ENCODE results near the gene MACIR.
"Not testable (repeated sequence)": the region's sequence is repeated elsewhere in the genome, so short reads cannot be mapped to it uniquely, and the experiment has no call there.

MACIR gene, protein sequence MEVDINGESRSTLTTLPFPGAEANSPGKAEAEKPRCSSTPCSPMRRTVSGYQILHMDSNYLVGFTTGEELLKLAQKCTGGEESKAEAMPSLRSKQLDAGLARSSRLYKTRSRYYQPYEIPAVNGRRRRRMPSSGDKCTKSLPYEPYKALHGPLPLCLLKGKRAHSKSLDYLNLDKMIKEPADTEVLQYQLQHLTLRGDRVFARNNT

DNA sequence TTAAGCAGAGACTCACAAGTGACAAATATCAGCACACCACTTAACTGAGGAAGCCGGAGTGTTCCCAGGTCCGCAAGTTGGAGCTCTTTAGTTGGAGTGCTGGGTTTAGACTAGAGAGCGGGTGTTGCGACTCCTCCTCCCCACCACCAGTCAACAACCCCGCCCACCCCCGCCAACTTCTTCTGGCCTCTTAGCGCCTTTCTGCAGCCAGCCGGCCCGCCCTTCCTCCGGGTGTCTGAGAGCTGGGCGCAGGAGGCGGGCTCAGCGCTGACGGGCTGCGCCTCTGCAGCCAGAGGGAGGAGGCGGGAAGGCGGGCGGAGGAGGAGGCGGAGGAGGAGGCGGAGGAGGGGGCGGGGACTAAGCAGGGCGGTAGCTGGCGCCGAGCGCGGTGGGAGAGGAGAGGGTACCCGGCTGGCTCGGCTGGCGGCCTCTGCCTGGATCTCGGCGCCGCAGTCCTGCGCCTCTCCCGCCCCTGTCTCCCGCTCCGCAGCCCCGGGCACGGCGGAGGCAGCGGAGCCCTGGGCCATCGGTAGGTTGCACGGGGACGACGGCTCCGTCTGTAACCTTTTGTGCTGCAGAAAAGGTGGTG lies at the start of gene MACIR:
Gene MACIR, plus strand, starts transcription at position 396 of the 589 bp plus-strand sequence. CDS start 17,157 bp downstream, outside the sequence.
- peak; percentile 93 for DNase-seq (ENCODE audit: low spot score)

- no peak for DNase-seq (ENCODE audit: low spot score)
Observed at GRCh38 chr5:103209065-103209464, 49.5 kb upstream of the MACIR start.

DNA sequence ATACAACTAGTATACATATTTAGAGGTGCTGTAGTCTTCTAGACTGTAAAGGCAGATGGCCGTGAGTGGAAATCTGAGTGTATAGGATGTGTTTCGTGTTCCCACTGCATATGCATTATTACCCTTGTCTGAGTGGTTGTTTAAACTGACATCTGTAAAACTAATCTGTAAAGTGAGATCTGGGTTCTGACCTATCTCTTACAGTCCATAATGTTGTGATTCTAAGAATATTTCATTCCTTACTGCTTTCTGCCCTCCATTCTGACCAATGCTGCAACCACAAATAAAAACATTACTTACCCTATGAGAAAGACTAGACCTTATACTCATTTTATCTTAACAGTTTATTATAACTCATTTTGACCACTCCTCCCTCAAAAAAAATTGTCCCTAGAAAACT lies 47.6 kb upstream of the MACIR start:
- no peak for DNase-seq (ENCODE audit: low spot score)

DNA sequence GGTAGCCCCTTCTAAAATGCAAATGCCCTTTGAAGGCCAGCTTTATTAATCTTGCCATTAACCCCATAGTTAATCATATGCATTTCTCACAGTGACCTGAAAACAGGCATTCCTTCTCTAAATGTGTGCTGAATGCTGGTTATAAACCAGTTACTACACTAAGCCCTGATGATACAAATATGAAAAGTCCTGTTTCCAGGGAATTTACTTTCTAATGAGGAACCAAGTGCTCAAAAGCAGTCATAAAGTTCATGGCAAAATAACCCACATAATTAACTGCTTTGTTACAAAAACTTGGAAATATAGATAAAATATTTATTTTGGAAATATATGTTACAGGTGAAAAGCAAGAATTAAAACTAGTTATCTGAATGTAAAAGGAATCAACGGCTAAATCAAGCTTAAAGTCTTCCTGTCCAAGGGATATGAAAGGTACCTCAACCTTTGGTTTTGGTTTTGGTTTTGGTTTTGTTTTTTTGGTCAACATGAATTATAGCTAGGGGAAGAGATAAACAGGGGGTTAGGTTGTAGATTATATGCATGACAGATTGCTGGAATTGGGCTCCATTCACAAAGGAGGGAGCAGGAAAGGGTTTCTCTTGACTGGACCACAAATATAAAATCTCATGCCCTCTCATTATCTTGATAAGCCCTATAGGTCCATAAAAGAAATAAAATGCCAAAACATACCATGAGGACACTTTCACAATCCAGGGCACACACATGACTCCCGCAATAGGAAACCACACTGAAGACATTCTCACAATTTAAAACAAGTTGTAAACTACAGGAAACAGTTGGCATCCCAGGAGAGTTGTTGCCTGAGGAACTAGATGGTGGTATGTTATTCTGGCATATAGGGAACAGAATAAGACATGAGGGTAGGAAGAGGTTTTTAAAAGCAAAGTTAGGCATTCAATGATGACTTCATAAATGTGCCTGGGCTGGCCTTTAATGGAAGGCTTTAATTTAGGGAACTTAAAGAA lies 46.7 kb upstream of the MACIR start:
- no peak for DNase-seq (ENCODE audit: low spot score)

DNA sequence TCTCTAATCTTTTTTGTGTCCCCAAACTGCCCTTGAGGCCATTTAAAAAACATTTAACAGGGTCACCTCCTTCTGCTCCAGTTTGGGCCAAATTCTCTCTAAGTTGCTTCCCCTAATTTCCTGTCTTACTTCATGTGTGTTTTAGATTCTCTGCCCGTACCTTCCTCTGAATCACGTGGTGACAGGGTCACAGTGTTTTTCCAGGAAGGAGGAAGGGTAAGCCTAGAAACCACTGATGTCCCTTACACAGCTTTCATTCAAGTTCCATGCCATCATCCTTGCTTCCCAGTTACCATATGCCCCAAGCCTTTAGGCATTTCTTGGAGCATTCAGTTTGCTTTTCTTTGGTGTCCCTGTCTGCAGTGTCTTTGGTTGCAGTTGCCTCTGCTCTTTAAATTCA lies 42.4 kb upstream of the MACIR start:
- DNase-seq (ENCODE audit: low spot score), result no peak

DNA sequence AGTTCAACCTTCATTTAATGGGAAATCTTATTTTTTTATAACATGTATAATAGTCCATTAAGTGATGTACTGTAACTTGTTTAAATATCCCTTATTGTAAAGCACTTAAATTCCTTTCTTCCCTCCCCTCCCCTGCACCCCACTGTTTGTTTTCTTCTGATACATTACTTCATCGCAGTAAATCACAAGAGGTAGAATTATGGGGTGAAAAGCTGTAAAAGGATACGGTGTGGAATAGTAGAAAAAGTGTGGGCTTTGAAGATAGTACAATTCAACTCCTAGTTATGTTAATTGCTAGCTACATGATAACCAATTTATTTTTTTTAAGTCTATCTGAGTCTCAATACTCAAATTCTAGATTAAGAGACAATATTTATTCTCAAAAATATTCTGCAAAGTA lies 41.9 kb upstream of the MACIR start:
- DNase-seq (ENCODE audit: low spot score), result no peak

GRCh38 chr5:103217101-103217500 lies 41.5 kb upstream of the MACIR start:
- DNase-seq (ENCODE audit: low spot score), result no peak

DNA sequence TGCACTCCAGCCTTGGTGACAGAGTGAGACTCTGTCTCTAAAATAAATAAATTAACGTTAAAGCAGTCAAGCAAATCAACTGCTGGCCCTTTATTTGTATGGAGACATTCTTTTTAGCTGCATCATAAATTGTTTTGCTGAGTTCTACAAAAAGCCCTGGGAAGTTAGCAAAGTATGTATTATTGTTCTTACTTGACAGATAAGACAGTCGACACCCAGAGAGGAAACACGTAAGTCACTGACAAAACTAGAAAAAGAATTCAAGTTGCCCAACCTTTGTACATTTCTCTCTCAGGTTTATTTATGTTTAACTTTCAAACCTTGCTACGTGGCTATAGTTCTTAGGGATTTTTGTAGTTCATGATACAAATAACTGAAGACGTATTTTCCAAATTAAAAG lies 40.4 kb upstream of the MACIR start:
- DNase-seq (ENCODE audit: low spot score), result no peak

GRCh38 chr5:103219074-103219473 lies 39.5 kb upstream of the MACIR start:
- DNase-seq (ENCODE audit: low spot score), result not testable (repeated sequence)

DNA sequence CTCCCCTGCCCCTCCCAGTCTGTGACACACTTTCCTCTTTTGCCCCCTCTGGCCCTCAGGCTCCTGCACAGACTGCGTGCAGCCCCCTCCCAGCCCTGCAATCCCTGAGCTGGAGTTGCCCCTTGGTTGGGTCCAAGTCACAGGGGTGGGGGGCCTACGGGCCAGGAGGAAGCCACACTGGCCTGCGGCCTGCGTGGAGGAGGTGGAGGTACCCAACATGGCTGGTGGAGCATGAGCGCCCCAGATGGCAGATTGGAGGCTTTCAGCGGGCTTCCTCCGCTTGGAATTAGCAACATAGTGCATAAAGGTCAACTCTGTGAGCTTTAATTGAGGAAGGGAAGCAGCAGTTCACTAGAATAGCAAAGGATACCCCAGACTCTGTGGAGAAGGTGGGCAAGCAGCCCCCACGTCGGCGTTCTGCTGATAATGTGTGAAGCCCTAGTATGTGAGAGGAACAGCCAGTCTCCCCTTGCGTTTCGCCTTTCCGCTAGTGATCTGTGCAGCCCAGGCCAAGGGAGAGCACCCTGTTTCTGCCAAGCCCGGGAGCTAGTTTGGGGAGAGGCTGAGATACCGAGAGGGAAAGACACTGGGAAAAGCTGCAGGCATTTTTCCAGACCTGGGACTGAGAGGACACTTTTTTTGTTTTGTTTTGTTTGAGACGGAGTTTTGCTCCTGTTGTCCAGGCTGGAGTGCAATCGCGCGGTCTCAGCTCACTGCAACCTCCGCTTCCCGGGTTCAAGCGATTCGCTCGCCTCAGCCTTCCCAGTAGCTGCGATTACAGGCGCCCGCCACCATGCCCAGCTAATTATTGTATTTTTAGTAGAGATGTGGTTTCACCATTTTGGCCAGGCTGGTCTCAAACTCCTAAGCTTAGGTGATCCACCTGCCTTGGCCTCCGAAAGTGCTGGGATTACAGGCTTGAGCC lies 35.3 kb upstream of the MACIR start:
- DNase-seq (ENCODE audit: low spot score), result no peak

DNA sequence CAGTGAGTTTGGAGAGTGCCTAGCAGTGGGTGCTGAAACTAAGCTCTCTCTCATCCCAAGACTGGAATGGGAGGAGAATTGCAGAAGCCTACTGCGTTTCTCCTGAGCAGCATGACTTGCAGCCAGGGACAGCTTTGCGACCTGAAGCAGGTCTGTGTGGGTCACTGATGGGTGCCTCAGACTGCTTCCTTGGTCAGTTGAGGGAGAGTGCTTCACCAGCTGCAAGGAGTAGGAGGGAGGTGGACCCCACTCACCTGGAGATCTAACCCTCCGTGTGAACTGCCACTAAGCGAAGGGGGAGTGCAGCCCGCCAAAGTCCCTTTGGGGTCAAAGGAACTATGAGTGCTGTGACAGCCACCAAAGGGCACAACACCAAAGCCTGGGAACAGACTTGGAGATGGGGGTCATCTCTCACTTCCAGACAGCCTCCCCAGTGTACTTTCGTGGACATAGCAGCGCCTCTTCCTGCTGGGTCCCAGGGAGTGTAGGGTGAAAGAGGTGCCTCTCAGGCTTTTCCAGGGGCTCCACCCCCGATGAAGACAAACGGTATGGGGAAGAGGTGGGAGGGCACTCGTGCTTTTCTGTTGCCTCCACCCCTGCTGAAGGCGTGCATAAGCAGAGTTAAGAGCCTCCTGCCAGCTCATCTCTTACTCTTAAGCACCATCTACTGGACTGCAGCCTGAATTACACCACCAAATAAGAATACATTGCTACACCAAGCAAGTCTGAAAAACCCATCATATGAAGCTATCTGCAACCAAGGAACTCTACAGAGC lies 34.3 kb upstream of the MACIR start:
- DNase-seq (ENCODE audit: low spot score), result peak; percentile 58

- no peak for DNase-seq (ENCODE audit: low spot score)
Observed at GRCh38 chr5:103224894-103225246, 33.7 kb upstream of the MACIR start.

GRCh38 chr5:103228061-103228460 lies 30.5 kb upstream of the MACIR start:
- DNase-seq (ENCODE audit: low spot score), result no peak

GRCh38 chr5:103228588-103228987 lies 30.0 kb upstream of the MACIR start:
- DNase-seq (ENCODE audit: low spot score), result no peak

DNA sequence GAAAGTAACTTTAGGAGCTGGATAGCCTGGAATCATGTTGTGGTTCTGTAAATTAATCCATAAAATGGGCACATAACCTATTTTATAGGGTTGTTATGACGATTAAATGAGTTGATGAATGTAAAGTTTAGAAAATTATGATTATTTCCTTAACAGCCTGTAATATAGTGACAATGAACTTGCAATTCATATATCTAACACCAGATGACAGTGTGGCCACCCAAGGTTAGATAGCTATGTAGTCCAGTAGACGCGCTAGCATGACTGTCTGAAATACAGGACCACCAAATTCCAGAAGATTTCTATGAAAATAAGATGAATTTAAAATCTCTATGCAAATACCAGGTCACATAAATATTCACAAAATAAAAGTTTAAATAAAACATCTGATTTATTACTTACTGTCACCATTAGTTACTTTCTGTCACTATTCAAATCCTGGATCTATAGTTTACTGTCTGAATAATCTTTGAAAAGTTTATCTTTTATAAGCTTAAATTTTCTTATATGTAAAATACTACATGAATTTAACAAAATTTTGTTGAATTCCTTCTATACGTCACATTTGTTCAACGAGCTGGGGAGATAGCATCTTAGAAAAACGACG lies 26.1 kb upstream of the MACIR start:
- DNase-seq (ENCODE audit: low spot score), result peak; percentile 48

DNA sequence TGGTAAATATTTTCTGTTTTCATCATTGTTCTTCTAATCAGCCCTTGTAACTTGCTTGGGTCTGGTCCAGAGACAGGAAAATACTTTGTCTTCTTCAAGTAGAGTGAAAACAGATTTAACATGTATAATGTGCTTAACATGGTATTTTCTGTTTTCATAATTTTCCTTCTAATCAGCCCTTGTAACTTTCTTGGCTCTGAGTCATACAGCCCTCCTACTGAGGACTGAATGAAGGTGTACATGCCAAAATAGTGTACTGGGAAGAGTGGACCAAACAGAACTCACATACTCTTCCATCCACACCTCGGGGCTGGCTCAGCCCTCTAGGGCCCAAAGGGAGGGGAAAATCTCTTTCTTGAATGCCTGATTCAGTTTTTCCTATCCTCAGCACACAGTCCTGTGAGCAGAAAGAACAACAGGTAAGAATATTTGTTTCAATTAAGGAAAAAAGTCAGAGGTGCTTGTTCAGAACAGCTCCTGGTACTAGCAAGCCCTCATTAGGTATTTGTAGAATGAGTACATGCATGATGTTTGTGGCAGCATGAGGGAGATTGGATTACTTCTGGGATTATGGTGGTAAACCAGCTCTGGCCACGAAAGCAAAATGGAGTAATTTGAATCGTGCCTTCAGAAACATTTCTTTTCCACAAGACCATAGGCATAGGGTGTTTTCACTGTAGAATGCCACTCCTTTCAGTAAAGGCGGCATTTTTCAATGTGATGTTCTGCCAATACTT lies 24.2 kb upstream of the MACIR start:
- no peak for DNase-seq (ENCODE audit: low spot score)

DNA sequence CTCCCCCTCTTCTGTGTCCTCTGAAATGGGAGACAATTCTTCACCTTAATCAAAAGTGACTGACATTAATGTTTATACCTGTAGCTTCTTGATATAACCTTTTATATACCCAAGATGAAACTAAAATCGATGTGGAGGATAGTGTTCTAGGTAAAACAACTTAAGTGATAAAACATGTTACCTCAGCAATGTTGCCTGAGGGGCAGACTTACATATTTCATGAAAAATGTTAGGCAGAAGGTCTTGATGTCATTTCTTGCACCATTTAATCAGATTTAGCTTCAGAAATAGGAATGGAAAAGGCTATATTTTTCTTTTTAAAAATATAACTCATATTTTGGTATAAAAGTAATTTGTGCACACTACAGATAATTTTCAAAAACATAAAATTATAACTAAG lies 22.7 kb upstream of the MACIR start:
- no peak for DNase-seq (ENCODE audit: low spot score)

DNA sequence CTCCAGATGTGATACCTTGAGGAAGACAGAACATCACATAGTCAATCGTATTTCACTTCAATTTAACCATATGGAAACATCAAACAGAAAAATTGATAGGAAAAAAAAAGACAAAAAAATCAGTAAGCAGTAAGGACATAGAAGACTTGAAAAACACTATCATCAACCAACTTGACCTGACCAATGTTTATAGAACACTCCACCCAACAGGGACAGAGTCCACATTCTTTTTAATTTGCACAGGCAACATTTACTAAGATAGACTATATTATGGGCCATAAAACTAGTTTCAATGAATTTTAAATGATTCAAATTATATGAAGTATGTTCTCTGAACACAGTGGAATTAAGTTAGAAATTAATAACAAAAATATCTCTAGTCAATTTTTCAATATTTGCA lies 20.8 kb upstream of the MACIR start:
- DNase-seq (ENCODE audit: low spot score), result no peak

- no peak for DNase-seq (ENCODE audit: low spot score)
Observed at GRCh38 chr5:103243665-103244064, 14.9 kb upstream of the MACIR start.

DNA sequence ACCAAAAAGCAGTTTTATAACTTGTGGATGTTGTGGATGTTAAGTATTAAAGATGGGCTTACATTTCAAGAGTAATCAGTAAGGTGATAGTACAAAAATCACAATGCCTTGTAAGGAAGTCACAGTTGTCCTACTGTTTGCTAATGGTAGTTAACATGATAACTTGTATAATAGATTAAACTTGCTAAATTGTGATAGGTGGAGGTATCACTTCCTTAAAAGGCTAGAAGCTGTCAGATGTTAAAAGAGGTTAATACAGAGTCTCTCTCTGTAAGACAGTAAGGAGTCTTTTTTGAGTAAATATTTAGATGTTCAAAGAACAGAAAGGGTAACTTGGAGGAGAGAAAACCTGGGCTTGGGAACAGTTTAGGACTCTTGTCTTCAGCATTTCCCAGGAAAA lies 14.2 kb upstream of the MACIR start:
- no peak for DNase-seq (ENCODE audit: low spot score)
